ENCODE data around the gene TCEAL2. TPM values are rescaled to one million over a fixed set of nuclear protein-coding genes. Genes with fewer than 3 reads are reported as not detected.
"Not testable (repeated sequence)": the region's sequence is repeated elsewhere in the genome, so short reads cannot be mapped to it uniquely, and the experiment has no call there.

Gene TCEAL2
- total RNA-seq (10 to 100 TPM; 34.6 to 57.1 (median 41.4) TPM), polyA plus RNA-seq (100 to 1,000 TPM in 1 of 2 donors, 10 to 100 TPM in 1; 65.4 to 105 TPM)
- long read RNA-seq, donor 1, transcript TCEAL2-202 (3 exons, 1,100 nt) = major isoform, 49 of 70 reads
- long read RNA-seq, donor 1, partial matches to known transcripts = 0 of 70 reads
- long read RNA-seq, donor 1, other reads (novel, unspliced or antisense) = 21 of 70 reads
- long read RNA-seq, donor 2, transcript TCEAL2-202 (3 exons, 1,100 nt) = major isoform, 14 of 14 reads
- long read RNA-seq, donor 2, partial matches to known transcripts = 0 of 14 reads
- long read RNA-seq, donor 2, other reads (novel, unspliced or antisense) = 0 of 14 reads
- long read RNA-seq, donor 3, transcript TCEAL2-202 (3 exons, 1,100 nt) = major isoform, 34 of 39 reads
- long read RNA-seq, donor 3, partial matches to known transcripts = 0 of 39 reads
- long read RNA-seq, donor 3, other reads (novel, unspliced or antisense) = 5 of 39 reads

- H3K27ac ChIP-seq = peak within 1 kb of the TSS; percentile 54 to 74
- intact Hi-C loops (cut with DNase I); H3K4me1 ChIP-seq (ENCODE audit: insufficient read depth); H3K27me3 ChIP-seq; H3K9me3 ChIP-seq; H3K36me3 ChIP-seq: not testable (repeated sequence)
- peak within 1 kb of the TSS; percentile 39 for H3K4me3 ChIP-seq
- 23 to 51% (median 34%) methylated on average over 10 to 33 of the region's 38 CpGs for WGBS, 3 donors
- DNase-seq = peak; percentile 58 to 78 (median 67)
- TF ChIP-seq POLR2A (IDR thresholded peaks at IDR 0.05) = peak; percentile 46
Observed at GRCh38 chrX:102125436-102125835, at the start of gene TCEAL2. Gene TCEAL2 (plus strand): TSS chrX:102125679. CDS start chrX:102126831, 1,152 bp downstream.

- Histone ChIP-seq H3K27ac (no peak overlapping the region), H3K4me1 (ENCODE audit: insufficient read depth) (no peaks in the 10 kb centered on the region), H3K27me3 (no peaks in the 10 kb centered on the region), H3K4me3 (no peak overlapping the region), H3K36me3 (no peaks in the 10 kb centered on the region), H3K9me3 (no peaks in the 10 kb centered on the region)
- WGBS, 3 donors = 54 to 57% (median 56%) methylated on average over 1 of the region's 1 CpG
- intact Hi-C loops (cut with DNase I) = no loop called here
- TF ChIP-seq EP300 (IDR thresholded peaks at IDR 0.05) (no peak), CTCF (IDR thresholded peaks at IDR 0.05) (no peak), POLR2A (IDR thresholded peaks at IDR 0.05) (no peak)
- no peak for DNase-seq
Observed at GRCh38 chrX:102077426-102077825, 48.1 kb upstream of the TCEAL2 start.

GRCh38 chrX:102085706-102086105 lies 39.8 kb upstream of the TCEAL2 start:
- 31 to 38% (median 35%) methylated on average over 5 of the region's 5 CpGs for WGBS, 3 donors
- Histone ChIP-seq H3K4me3 (no peak overlapping the region), H3K9me3 (no peaks in the 10 kb centered on the region), H3K36me3 (no peaks in the 10 kb centered on the region), H3K4me1 (ENCODE audit: insufficient read depth) (no peaks in the 10 kb centered on the region), H3K27me3 (no peaks in the 10 kb centered on the region), H3K27ac (no peak overlapping the region)
- no peak for DNase-seq
- TF ChIP-seq POLR2A (IDR thresholded peaks at IDR 0.05) (no peak), CTCF (IDR thresholded peaks at IDR 0.05) (no peak), EP300 (IDR thresholded peaks at IDR 0.05) (no peak)
- intact Hi-C loops (cut with DNase I) = no loop called here

GRCh38 chrX:102113367-102113766 lies 12.1 kb upstream of the TCEAL2 start:
- no peak overlapping the region for H3K4me3 ChIP-seq
- no peaks in the 10 kb centered on the region for H3K9me3 ChIP-seq
- intact Hi-C loops (cut with DNase I) = no loop called here
- no peak overlapping the region for H3K27ac ChIP-seq
- H3K4me1 ChIP-seq (ENCODE audit: insufficient read depth) = no peaks in the 10 kb centered on the region
- TF ChIP-seq EP300 (IDR thresholded peaks at IDR 0.05) (no peak), POLR2A (IDR thresholded peaks at IDR 0.05) (no peak), CTCF (IDR thresholded peaks at IDR 0.05) (no peak)
- no peak for DNase-seq
- no peaks in the 10 kb centered on the region for H3K36me3 ChIP-seq
- 53 to 64% (median 59%) methylated on average over 4 of the region's 4 CpGs for WGBS, 3 donors
- H3K27me3 ChIP-seq = no peaks in the 10 kb centered on the region

- no peak for DNase-seq
- WGBS, 3 donors = 69 to 81% (median 78%) methylated on average over 2 of the region's 2 CpGs
- H3K4me1 ChIP-seq (ENCODE audit: insufficient read depth) = no peaks in the 10 kb centered on the region
- TF ChIP-seq CTCF (IDR thresholded peaks at IDR 0.05) (no peak), POLR2A (IDR thresholded peaks at IDR 0.05) (no peak)
- H3K27ac ChIP-seq = no peak overlapping the region
- no peak overlapping the region for H3K4me3 ChIP-seq
- H3K36me3 ChIP-seq = no peaks in the 10 kb centered on the region
- no peaks in the 10 kb centered on the region for H3K9me3 ChIP-seq
- intact Hi-C loops (cut with DNase I) = no loop called here
- no peaks in the 10 kb centered on the region for H3K27me3 ChIP-seq
Observed at GRCh38 chrX:102115748-102116147, 9.7 kb upstream of the TCEAL2 start.

- H3K27me3 ChIP-seq; DNase-seq; H3K4me1 ChIP-seq (ENCODE audit: insufficient read depth); H3K9me3 ChIP-seq; intact Hi-C loops (cut with DNase I); H3K36me3 ChIP-seq: not testable (repeated sequence)
- peak overlapping the region; percentile 39 for H3K4me3 ChIP-seq
- H3K27ac ChIP-seq = peak overlapping the region in 1 of 2 donors; percentile 74
- 28 to 51% (median 33%) methylated on average over 8 to 9 of the region's 10 CpGs for WGBS, 3 donors
Observed at GRCh38 chrX:102125014-102125413, 465 bp upstream of the TCEAL2 start.

GRCh38 chrX:102126080-102126818 lies 770 bp downstream of the TCEAL2 start:
- H3K27ac ChIP-seq = peak overlapping the region; percentile 54 to 74
- H3K4me3 ChIP-seq = peak overlapping the region; percentile 39
- H3K27me3 ChIP-seq; H3K4me1 ChIP-seq (ENCODE audit: insufficient read depth); H3K9me3 ChIP-seq; intact Hi-C loops (cut with DNase I); H3K36me3 ChIP-seq: not testable (repeated sequence)
- 32 to 36% (median 33%) methylated on average over 21 of the region's 21 CpGs for WGBS, 3 donors
- DNase-seq = peak; percentile 26 to 42 (median 28)

All from ovary (tissue), 10 donors.